ENCODE results near the gene TMEM219. TPM values are rescaled to one million over a fixed set of nuclear protein-coding genes. Genes with fewer than 3 reads are reported as not detected.

Gene TMEM219
- total RNA-seq, 1 donor from 2014 or later: 85.9 TPM

GRCh38 chr16:29986231-29986630, 24.4 kb downstream of the TMEM219 start:
- peaks cover 44% of the 10 kb centered on the region for H3K36me3 Mint-ChIP-seq
- H3K9me3 Mint-ChIP-seq: no peaks in the 10 kb centered on the region
- no peak overlapping the region for H3K4me3 Mint-ChIP-seq
- TF ChIP-seq, protein P1, sequence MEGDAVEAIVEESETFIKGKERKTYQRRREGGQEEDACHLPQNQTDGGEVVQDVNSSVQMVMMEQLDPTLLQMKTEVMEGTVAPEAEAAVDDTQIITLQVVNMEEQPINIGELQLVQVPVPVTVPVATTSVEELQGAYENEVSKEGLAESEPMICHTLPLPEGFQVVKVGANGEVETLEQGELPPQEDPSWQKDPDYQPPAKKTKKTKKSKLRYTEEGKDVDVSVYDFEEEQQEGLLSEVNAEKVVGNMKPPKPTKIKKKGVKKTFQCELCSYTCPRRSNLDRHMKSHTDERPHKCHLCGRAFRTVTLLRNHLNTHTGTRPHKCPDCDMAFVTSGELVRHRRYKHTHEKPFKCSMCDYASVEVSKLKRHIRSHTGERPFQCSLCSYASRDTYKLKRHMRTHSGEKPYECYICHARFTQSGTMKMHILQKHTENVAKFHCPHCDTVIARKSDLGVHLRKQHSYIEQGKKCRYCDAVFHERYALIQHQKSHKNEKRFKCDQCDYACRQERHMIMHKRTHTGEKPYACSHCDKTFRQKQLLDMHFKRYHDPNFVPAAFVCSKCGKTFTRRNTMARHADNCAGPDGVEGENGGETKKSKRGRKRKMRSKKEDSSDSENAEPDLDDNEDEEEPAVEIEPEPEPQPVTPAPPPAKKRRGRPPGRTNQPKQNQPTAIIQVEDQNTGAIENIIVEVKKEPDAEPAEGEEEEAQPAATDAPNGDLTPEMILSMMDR (IDR thresholded peaks at IDR 0.05; ENCODE audit: unreplicated experiment): no peak
- H3K27me3 Mint-ChIP-seq (ENCODE audit: low read depth): no peaks in the 10 kb centered on the region
- no peak overlapping the region for H3K27ac Mint-ChIP-seq
- H3K4me1 Mint-ChIP-seq: no peaks in the 10 kb centered on the region
- DNase-seq (ENCODE audit: low spot score in 2 of 2, unreplicated experiment in 2 of 2): no peak

- TF ChIP-seq, protein P1 (IDR thresholded peaks at IDR 0.05; ENCODE audit: unreplicated experiment): no peak
- Mint-ChIP-seq H3K9me3 (no peaks in the 10 kb centered on the region), H3K27ac (no peak overlapping the region), H3K27me3 (ENCODE audit: low read depth) (no peaks in the 10 kb centered on the region), H3K36me3 (peaks cover 44% of the 10 kb centered on the region), H3K4me1 (no peaks in the 10 kb centered on the region), H3K4me3 (no peak overlapping the region)
- DNase-seq (ENCODE audit: low spot score in 2 of 2, unreplicated experiment in 2 of 2): no peak
Observed at GRCh38 chr16:29986931-29987330, 25.1 kb downstream of the TMEM219 start.

DNA sequence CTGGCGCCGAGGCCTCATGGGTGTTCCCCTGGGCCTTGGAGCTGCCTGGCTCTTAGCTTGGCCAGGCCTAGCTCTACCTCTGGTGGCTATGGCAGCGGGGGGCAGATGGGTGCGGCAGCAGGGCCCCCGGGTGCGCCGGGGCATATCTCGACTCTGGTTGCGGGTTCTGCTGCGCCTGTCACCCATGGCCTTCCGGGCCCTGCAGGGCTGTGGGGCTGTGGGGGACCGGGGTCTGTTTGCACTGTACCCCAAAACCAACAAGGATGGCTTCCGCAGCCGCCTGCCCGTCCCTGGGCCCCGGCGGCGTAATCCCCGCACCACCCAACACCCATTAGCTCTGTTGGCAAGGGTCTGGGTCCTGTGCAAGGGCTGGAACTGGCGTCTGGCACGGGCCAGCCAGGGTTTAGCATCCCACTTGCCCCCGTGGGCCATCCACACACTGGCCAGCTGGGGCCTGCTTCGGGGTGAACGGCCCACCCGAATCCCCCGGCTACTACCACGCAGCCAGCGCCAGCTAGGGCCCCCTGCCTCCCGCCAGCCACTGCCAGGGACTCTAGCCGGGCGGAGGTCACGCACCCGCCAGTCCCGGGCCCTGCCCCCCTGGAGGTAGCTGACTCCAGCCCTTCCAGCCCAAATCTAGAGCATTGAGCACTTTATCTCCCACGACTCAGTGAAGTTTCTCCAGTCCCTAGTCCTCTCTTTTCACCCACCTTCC, 25.6 kb downstream of the TMEM219 start:
- TF ChIP-seq, protein P1 (IDR thresholded peaks at IDR 0.05; ENCODE audit: unreplicated experiment): no peak
- no peaks in the 10 kb centered on the region for H3K4me1 Mint-ChIP-seq
- no peaks in the 10 kb centered on the region for H3K9me3 Mint-ChIP-seq
- H3K27me3 Mint-ChIP-seq (ENCODE audit: low read depth): no peaks in the 10 kb centered on the region
- peaks cover 39% of the 10 kb centered on the region for H3K36me3 Mint-ChIP-seq
- no peak overlapping the region for H3K4me3 Mint-ChIP-seq
- DNase-seq (ENCODE audit: low spot score in 2 of 2, unreplicated experiment in 2 of 2): no peak
- no peak overlapping the region for H3K27ac Mint-ChIP-seq

DNA sequence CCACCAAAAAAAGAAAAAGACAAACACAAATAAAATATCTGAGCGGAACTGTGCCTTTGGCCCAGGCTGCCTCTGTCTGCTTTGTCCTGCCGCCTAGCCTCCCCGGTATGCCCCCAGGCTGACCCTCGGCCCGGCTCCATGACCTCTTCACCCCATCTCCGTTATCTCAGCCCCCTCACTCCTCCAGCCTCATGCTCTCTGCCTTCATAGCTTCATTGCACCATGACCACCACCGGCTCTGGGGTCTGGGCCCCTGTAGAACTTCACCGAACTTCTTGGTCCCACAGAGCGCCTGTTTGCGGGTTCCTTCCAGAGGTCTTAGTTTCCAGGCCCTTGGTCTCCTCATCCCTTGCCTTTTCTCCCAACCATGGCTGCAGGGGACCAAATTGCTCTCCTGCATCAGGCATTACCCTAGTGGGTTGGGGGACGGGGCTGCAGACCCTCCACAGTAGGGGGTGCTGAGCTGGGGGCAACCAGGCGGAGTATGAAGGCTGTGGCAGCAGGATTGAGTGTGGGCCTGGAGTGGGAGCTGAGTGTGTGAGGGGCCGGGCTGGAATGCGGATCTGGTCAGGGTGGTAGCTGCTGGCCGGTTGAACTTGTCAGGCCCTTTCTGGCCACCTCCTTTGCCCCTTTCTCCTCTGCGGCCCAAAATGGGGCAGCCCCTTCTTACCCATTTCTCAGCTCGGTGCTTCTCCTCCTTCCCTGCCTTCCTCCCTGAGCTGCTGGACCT, 26.6 kb downstream of the TMEM219 start:
- H3K36me3 Mint-ChIP-seq: peaks cover 33% of the 10 kb centered on the region
- H3K9me3 Mint-ChIP-seq: no peaks in the 10 kb centered on the region
- H3K27me3 Mint-ChIP-seq (ENCODE audit: low read depth): no peaks in the 10 kb centered on the region
- no peak overlapping the region for H3K4me3 Mint-ChIP-seq
- DNase-seq (ENCODE audit: low spot score in 2 of 2, unreplicated experiment in 2 of 2): no peak
- TF ChIP-seq, protein P1 (IDR thresholded peaks at IDR 0.05; ENCODE audit: unreplicated experiment): no peak
- no peaks in the 10 kb centered on the region for H3K4me1 Mint-ChIP-seq
- H3K27ac Mint-ChIP-seq: no peak overlapping the region

GRCh38 chr16:29989111-29989858, 27.4 kb downstream of the TMEM219 start:
- Mint-ChIP-seq H3K27ac (no peak overlapping the region), H3K36me3 (peaks cover 26% of the 10 kb centered on the region), H3K27me3 (ENCODE audit: low read depth) (no peaks in the 10 kb centered on the region), H3K9me3 (no peaks in the 10 kb centered on the region), H3K4me3 (no peak overlapping the region), H3K4me1 (peaks cover 2% of the 10 kb centered on the region)
- TF ChIP-seq, protein P1 (IDR thresholded peaks at IDR 0.05; ENCODE audit: unreplicated experiment): no peak
- no peak for DNase-seq (ENCODE audit: low spot score in 2 of 2, unreplicated experiment in 2 of 2)
